HG03565 (cell line): ENCODE results near the gene BANP.
A peak's percentile ranks its signal among the peaks of the same experiment; 100 is the strongest.

Source experiments
- ATAC-seq: cut with Tn5 transposase; IDR thresholded peaks from one replicate; pipeline ENCODE4 v1.9.1; 2021; ENCODE audit warnings: mild to moderate bottlenecking, moderate library complexity; ENCODE audit not compliant: unreplicated experiment

BANP gene

GRCh38 chr16:88063211-88063773 lies 112.1 kb downstream of the BANP start:
- ATAC-seq, result no peak

GRCh38 chr16:88064011-88064888 lies 113.0 kb downstream of the BANP start:
- ATAC-seq, result no peak

- no peak for ATAC-seq
These were observed 113.9 kb downstream of the BANP start for GRCh38 chr16:88064889-88065746.

GRCh38 chr16:88065747-88066142 lies 114.5 kb downstream of the BANP start:
- no peak for ATAC-seq

- ATAC-seq, result no peak
These were observed 115.0 kb downstream of the BANP start for GRCh38 chr16:88066234-88066633.

GRCh38 chr16:88066680-88067529 lies 115.7 kb downstream of the BANP start:
- ATAC-seq, result no peak

- ATAC-seq, result no peak
These were observed 116.5 kb downstream of the BANP start for GRCh38 chr16:88067530-88068411.

GRCh38 chr16:88068476-88069396 lies 117.5 kb downstream of the BANP start:
- no peak for ATAC-seq

GRCh38 chr16:88069397-88070168 lies 118.3 kb downstream of the BANP start:
- peak; percentile 63 for ATAC-seq

- ATAC-seq, result no peak
These were observed 119.1 kb downstream of the BANP start for GRCh38 chr16:88070341-88070740.

GRCh38 chr16:88070989-88071625 lies 119.9 kb downstream of the BANP start:
- ATAC-seq, result no peak

- no peak for ATAC-seq
These were observed 120.7 kb downstream of the BANP start for GRCh38 chr16:88071908-88072307.

- no peak for ATAC-seq
These were observed 121.4 kb downstream of the BANP start for GRCh38 chr16:88072571-88073001.

- ATAC-seq, result no peak
These were observed 122.0 kb downstream of the BANP start for GRCh38 chr16:88073201-88073721.

GRCh38 chr16:88074041-88074440 lies 122.8 kb downstream of the BANP start:
- no peak for ATAC-seq

- no peak for ATAC-seq
These were observed 125.1 kb downstream of the BANP start for GRCh38 chr16:88076211-88076931.
